ENCODE measurements around the gene HYAL1.
"Not testable (repeated sequence)": the region's sequence is repeated elsewhere in the genome, so short reads cannot be mapped to it uniquely, and the experiment has no call there.

HYAL1 gene

GRCh38 chr3:50318163-50318562, 14.8 kb upstream of the HYAL1 start:
- DNase-seq = no peak

DNA sequence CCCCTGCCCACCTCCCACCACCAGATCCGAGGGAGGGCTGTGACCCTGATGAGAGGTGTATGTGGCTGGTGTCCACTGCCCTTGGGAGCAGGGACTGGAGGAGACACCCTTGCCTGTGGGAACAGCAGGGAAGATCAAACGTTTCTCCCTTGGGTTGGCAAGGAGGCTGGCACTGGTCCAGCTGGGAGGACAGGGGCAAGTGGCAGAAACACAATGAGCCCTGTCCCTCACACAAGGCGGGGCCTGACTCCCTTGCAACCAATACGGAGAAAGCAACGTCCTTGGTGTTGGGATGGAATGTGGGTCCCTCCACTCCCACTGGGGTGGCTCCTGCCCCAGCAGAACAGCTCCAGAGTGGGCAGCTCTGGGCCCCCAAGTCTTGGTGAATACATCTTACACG, 13.9 kb upstream of the HYAL1 start:
- DNase-seq = no peak

GRCh38 chr3:50316657-50317242, 13.4 kb upstream of the HYAL1 start:
- no peak for DNase-seq

DNA sequence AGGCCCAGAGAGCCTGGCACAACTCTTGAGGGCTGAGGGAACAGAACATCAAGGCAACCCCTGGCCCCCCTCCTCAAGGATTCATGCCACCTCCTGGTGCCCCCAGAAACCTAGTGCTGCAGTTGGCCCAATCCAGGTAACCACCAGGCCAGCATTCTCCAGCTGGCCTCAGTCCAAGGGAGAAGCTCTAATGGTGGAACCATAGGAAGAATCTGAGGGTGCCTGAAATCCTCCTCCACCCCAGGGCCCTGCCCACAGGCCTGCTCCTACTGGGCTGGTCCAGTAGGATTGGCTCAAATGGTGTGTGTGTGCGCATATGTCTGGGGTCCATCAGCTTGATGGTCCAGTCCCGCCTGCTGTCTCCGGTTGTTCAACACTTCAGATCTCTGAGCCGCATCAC, 11.4 kb upstream of the HYAL1 start:
- no peak for DNase-seq

- DNase-seq = no peak
These were observed 11.0 kb upstream of the HYAL1 start for GRCh38 chr3:50314342-50314741.

- not testable (repeated sequence) for DNase-seq
These were observed 8.7 kb upstream of the HYAL1 start for GRCh38 chr3:50312041-50312440.

- peak; percentile 5 for DNase-seq
These were observed 1.2 kb upstream of the HYAL1 start for GRCh38 chr3:50304601-50305000.

- no peak for DNase-seq
These were observed 1.0 kb downstream of the HYAL1 start for GRCh38 chr3:50302095-50303012.

GRCh38 chr3:50300681-50301254, 2.6 kb downstream of the HYAL1 start:
- DNase-seq = no peak

GRCh38 chr3:50299929-50300680, 3.3 kb downstream of the HYAL1 start:
- peak; percentile 82 for DNase-seq

- DNase-seq = no peak
These were observed 3.8 kb downstream of the HYAL1 start for GRCh38 chr3:50299638-50299928.

GRCh38 chr3:50298836-50299637, 4.3 kb downstream of the HYAL1 start, which contains the start of the genes HYAL3 and NAA80:
HYAL3 (minus strand) TSS chr3:50299405; CDS start chr3:50295602, 3,803 bp downstream.
NAA80 (minus strand) TSS chr3:50299405; CDS start chr3:50297463, 1,942 bp downstream.
- peak; percentile 100 for DNase-seq

DNA sequence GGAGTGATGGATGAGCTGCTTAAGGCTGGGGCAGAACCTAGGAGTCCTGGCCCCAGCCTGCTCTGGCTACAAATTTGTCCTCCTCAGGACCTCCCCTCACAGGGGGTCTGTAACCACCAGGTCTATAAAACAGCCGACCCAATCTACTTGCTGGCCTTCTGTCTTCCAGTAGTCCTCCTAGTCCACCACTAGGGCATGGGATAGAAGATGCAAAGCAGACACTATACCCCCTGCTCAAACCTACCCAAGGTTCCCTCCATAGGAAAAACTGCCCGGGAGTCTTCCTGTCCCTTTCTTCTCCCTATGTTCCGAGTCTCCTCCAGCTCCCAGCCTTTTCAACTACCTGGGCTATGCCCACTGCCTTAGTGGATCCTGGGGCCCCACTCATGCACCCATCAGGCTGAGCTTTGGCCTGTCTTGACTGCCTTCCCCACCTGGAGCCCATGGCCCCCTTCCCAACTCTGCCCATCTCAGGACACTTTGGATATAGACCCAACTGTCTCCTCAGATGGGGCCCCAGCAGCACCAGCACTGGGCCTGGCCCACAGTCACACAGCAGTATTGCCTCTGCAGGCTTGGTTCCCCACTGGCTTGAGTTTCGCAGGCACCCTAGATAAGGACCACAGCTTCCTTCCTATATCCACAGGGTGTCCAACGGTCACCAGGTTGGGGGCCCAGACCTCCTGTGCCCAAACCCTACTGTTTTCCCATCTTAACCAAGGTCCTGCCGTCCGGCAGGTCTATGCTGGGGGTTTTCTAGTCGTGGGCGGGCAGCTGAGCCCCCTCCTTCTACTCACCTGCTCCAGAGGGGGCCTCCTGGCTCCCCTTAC, 5.3 kb downstream of the HYAL1 start:
- no peak for DNase-seq

GRCh38 chr3:50297384-50297775, 6.0 kb downstream of the HYAL1 start:
- no peak for DNase-seq

GRCh38 chr3:50296721-50297383, 6.5 kb downstream of the HYAL1 start:
- no peak for DNase-seq

DNA sequence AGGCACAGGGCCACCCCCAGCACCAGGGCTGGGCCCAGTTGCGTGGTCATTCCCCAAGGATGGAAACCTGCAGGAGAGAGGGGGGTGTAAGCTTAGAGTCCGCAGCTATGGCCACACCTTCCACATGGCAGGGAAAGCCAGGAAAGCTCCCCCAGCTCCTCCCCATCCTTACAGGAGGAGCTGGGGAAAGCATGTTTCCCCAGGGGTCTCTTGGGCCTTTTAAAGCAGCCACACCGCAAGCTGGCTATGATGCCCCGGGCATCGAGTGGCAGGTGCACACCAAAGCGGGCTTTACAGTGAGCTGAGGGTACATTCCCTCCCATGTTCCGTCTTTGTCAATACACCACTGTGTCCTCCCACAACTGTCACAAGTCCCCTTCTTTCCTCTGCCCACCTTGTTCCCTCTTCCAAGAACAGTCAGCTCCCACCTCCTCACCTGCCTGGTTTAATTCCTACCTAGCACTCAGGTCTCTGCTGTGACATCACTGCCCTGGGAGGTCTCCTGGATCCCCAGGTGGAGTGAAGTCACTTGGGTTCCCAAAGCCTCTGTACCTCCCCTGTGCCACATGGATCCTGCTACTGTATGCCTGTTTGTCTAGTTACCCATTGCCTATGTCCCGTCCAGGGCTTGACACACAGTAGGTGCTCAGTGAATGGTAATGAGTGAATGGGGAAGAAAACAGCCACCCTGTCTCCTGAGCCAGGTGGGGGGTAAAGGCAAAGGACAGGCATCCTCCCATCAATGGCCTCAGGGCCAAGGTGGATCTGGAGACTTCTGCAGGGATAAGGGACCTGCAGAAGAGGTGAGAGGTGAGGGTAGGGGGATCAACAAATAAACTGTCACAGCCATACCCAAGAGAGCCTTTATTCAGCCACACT, 7.6 kb downstream of the HYAL1 start:
- DNase-seq = no peak

GRCh38 chr3:50294492-50295403, 8.6 kb downstream of the HYAL1 start:
- no peak for DNase-seq

DNA sequence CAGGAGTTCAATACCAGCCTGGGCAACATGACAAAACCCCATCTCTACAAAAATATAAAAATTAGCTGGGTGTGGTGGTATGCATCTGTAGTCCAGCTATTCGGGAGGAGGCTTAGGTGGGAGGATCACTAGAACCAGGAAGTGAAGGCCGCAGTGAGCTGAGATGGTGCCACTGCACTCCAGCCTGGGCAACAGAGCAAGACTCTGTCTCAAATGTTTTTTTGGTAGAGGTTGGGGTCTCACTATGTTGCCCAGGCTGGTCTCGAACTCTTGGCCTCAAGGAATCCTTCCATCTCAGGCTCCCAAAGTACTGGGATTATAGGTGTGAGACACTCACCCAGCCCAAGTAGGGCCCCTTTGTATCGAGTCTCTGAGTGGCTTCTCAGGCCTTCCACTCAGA, 9.3 kb downstream of the HYAL1 start:
- DNase-seq = no peak

Data from suppressor macrophage treated with lipopolysaccharide for 4 hours (primary cell).